Measurements from ENCODE around the gene SPTLC1. TPM values are rescaled to one million over a fixed set of nuclear protein-coding genes. Genes with fewer than 3 reads are reported as not detected.
A peak's percentile ranks its signal among the peaks of the same experiment; 100 is the strongest.

The SPTLC1 gene
- total RNA-seq, 1 experiment from 2014 or later: 63.3 TPM

DNA sequence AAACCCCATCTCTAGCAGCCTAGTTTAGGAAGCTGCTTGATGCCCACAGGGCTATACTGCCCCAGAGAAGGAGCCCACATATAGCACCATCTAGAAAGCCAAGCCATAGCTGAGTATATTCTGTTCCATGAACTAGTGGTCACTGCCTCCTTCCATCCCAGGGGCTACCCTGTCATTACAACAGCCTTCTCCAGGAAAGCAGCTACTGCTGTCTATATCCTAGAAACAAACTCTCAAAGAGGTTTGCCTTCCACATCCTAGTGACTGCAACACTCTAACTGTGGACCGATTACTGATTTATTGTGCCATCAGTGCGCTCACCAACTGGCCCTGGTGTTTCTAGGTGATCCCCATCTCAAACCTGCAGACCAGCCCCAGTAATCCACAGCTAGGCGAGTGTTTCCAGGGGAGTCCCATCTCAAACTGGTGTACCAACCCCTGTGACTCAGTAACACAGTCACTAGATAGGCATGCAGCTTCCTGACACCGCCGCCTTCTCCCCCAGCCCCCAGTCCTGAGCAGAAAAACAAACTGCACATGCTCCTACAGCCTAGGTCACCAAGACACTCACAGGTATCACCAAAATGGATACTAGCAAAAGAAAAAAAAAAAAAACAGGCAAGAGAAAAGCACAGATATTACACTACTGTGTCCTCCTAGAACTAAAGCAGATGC, 14.8 kb downstream of the SPTLC1 start:
- H3K79me2 ChIP-seq (ENCODE audit: low read length): peaks cover 26% of the 10 kb centered on the region; the same call in 1 of the 2 replicates
- peak overlapping the region; percentile 74 for H3K4me2 ChIP-seq (ENCODE audit: low read length)
- DNase-seq: peak; percentile 81
- H2AFZ ChIP-seq (ENCODE audit: low read length): no peak overlapping the region
- H3K4me1 ChIP-seq (ENCODE audit: insufficient read depth, low read length): peaks cover 9% of the 10 kb centered on the region
- no peak for TF ChIP-seq EZH2phosphoT487 (IDR thresholded peaks at IDR 0.05; ENCODE audit: borderline replicate concordance, low read length)
- TF ChIP-seq, protein P1, sequence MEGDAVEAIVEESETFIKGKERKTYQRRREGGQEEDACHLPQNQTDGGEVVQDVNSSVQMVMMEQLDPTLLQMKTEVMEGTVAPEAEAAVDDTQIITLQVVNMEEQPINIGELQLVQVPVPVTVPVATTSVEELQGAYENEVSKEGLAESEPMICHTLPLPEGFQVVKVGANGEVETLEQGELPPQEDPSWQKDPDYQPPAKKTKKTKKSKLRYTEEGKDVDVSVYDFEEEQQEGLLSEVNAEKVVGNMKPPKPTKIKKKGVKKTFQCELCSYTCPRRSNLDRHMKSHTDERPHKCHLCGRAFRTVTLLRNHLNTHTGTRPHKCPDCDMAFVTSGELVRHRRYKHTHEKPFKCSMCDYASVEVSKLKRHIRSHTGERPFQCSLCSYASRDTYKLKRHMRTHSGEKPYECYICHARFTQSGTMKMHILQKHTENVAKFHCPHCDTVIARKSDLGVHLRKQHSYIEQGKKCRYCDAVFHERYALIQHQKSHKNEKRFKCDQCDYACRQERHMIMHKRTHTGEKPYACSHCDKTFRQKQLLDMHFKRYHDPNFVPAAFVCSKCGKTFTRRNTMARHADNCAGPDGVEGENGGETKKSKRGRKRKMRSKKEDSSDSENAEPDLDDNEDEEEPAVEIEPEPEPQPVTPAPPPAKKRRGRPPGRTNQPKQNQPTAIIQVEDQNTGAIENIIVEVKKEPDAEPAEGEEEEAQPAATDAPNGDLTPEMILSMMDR (conservative IDR thresholded peaks at IDR 0.05; ENCODE audit: low read depth, low read length): no peak
- TF ChIP-seq EZH2 (IDR thresholded peaks at IDR 0.05; ENCODE audit: low read length, unreplicated experiment): no peak
- ATAC-seq: peak; percentile 100
- POLR2A ChIA-PET (ENCODE audit: unreplicated experiment): interaction anchor here (0.7 kb wide), 1 partner anchor 12 kb away, joined by 5 read pairs; no protein-coding TSS in a partner anchor
- BruUV-seq (replicated peaks): no TSS peak
- H3K9me2 ChIP-seq (replicated peaks; ENCODE audit: low read length): no peaks in the 10 kb centered on the region
- intact Hi-C loops (cut with micrococcal nuclease): no loop called here
- no peaks in the 10 kb centered on the region for H3F3A ChIP-seq (ENCODE audit: low read length, unreplicated experiment)
- H3K9ac ChIP-seq (ENCODE audit: low read length): no peak overlapping the region
- H3K27me3 ChIP-seq (ENCODE audit: low read length): no peaks in the 10 kb centered on the region
- peak overlapping the region; percentile 23; the same call in 1 of the 2 replicates for H3K27ac ChIP-seq (ENCODE audit: low read length)
- no peak overlapping the region for H3K4me3 ChIP-seq (ENCODE audit: low read length)
- H4K20me1 ChIP-seq (ENCODE audit: low read length): no peaks in the 10 kb centered on the region
- H3K36me3 ChIP-seq (ENCODE audit: low read depth, low read length): no peaks in the 10 kb centered on the region
- CTCF ChIA-PET: no interaction called here
- H3K9me3 ChIP-seq (ENCODE audit: low read length): no peaks in the 10 kb centered on the region

DNA sequence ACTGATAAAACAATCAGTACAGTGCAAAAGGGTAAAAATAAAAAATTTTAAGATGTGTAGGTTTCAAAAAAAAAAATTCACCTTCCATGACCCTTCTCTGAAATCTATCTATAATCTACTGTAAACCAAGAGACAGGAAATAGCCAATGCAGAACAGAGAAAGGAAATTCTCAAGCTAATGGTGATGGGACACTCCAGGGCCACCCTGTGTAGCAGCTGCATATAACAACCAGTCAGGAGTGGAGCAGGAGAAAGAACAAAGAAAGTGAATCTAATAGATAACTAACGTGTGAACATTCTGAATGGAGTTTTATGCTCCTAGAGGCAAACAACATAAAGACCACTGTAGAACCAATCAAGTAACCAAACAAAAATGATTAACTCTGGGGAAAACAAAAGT, 16.6 kb downstream of the SPTLC1 start:
- Histone ChIP-seq H3F3A (ENCODE audit: low read length, unreplicated experiment) (no peaks in the 10 kb centered on the region), H3K27ac (ENCODE audit: low read length) (no peak overlapping the region), H3K79me2 (ENCODE audit: low read length) (peaks cover 29% of the 10 kb centered on the region; the same call in 1 of the 2 replicates), H3K36me3 (ENCODE audit: low read depth, low read length) (no peaks in the 10 kb centered on the region), H3K27me3 (ENCODE audit: low read length) (no peaks in the 10 kb centered on the region), H3K9me3 (ENCODE audit: low read length) (no peaks in the 10 kb centered on the region), H3K4me2 (ENCODE audit: low read length) (no peak overlapping the region), H2AFZ (ENCODE audit: low read length) (no peak overlapping the region), H3K4me1 (ENCODE audit: insufficient read depth, low read length) (peaks cover 9% of the 10 kb centered on the region), H3K9me2 (replicated peaks; ENCODE audit: low read length) (no peaks in the 10 kb centered on the region), H3K9ac (ENCODE audit: low read length) (no peak overlapping the region), H3K4me3 (ENCODE audit: low read length) (no peak overlapping the region), H4K20me1 (ENCODE audit: low read length) (no peaks in the 10 kb centered on the region)
- TF ChIP-seq, protein P1 (conservative IDR thresholded peaks at IDR 0.05; ENCODE audit: low read depth, low read length): no peak
- TF ChIP-seq EZH2 (IDR thresholded peaks at IDR 0.05; ENCODE audit: low read length, unreplicated experiment) (no peak), EZH2phosphoT487 (IDR thresholded peaks at IDR 0.05; ENCODE audit: borderline replicate concordance, low read length) (no peak)
- CTCF ChIA-PET: no interaction called here
- ATAC-seq (no peak), DNase-seq (no peak)
- intact Hi-C loops (cut with micrococcal nuclease): no loop called here
- POLR2A ChIA-PET (ENCODE audit: unreplicated experiment): no interaction called here
- BruUV-seq (replicated peaks): no TSS peak

DNA sequence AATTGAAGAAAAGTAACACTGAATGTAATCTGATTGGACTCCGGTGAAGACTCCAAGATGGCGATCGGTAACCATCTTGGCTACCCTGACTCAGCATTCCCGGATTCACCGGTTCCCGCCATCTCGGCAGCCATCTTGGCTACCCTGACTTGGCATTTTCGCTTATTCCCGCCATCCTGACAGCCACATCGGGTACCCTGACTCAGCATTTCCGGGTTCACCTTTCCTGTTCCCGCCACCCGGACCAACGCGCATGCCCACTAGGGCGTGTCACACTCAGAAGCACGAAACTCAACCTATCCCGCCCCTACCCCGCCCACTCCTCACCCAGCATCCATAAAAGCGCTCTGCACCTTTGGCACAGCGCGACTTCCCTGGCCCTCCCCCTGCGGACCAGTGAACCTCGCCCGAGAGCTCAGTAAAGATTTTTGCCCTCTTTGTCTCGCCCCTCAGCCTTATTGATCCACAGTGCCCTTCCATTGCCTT, 17.2 kb downstream of the SPTLC1 start:
- Histone ChIP-seq H3K79me2 (ENCODE audit: low read length) (peaks cover 34% of the 10 kb centered on the region; the same call in 1 of the 2 replicates), H3K4me3 (ENCODE audit: low read length) (no peak overlapping the region), H3K27me3 (ENCODE audit: low read length) (no peaks in the 10 kb centered on the region), H3K36me3 (ENCODE audit: low read depth, low read length) (no peaks in the 10 kb centered on the region), H3K4me1 (ENCODE audit: insufficient read depth, low read length) (peaks cover 9% of the 10 kb centered on the region), H3K4me2 (ENCODE audit: low read length) (no peak overlapping the region), H3K27ac (ENCODE audit: low read length) (no peak overlapping the region), H3F3A (ENCODE audit: low read length, unreplicated experiment) (no peaks in the 10 kb centered on the region), H4K20me1 (ENCODE audit: low read length) (no peaks in the 10 kb centered on the region), H3K9me2 (replicated peaks; ENCODE audit: low read length) (no peaks in the 10 kb centered on the region), H2AFZ (ENCODE audit: low read length) (no peak overlapping the region), H3K9me3 (ENCODE audit: low read length) (no peaks in the 10 kb centered on the region), H3K9ac (ENCODE audit: low read length) (no peak overlapping the region)
- CTCF ChIA-PET: no interaction called here
- ATAC-seq (no peak), DNase-seq (no peak)
- BruUV-seq (replicated peaks): no TSS peak
- TF ChIP-seq EZH2 (IDR thresholded peaks at IDR 0.05; ENCODE audit: low read length, unreplicated experiment) (no peak), EZH2phosphoT487 (IDR thresholded peaks at IDR 0.05; ENCODE audit: borderline replicate concordance, low read length) (no peak)
- TF ChIP-seq, protein P1 (conservative IDR thresholded peaks at IDR 0.05; ENCODE audit: low read depth, low read length): no peak
- intact Hi-C loops (cut with micrococcal nuclease): no loop called here
- POLR2A ChIA-PET (ENCODE audit: unreplicated experiment): no interaction called here
